Right atrium auricular region (tissue), 2 donors: ENCODE data around the gene SALL3. TPM values are rescaled to one million over a fixed set of nuclear protein-coding genes. Genes with fewer than 3 reads are reported as not detected.

Experiments
- DNase-seq: peaks from one replicate; pipeline ENCODE4 v3.0.0-alpha.2; 2019; ENCODE audit warnings: low spot score
- H3K27ac ChIP-seq, 2 donors: fragments of 200-600 bp; sonication (generic); 1 replicate in 1 of 2; 2 replicates in 1 of 2; pipeline ENCODE4 v1.5.1; 2016 to 2019
- H3K27me3 ChIP-seq, 2 donors: fragments of 200-600 bp; sonication (generic); one replicate each; pipeline versions ENCODE4 v1.5.1 to v1.6.0; 2017 to 2019
- H3K36me3 ChIP-seq: fragments of 200-600 bp; sonication (generic); one replicate; pipeline ENCODE4 v1.5.1; 2016
- H3K4me1 ChIP-seq, 2 donors: fragments of 200-600 bp; sonication (generic); one replicate each; pipeline versions ENCODE4 v1.5.1 to v1.6.0; 2017 to 2019
- H3K4me3 ChIP-seq, 2 donors: fragments of 200-600 bp; sonication (generic); 1 replicate in 1 of 2; 2 replicates in 1 of 2; pipeline ENCODE4 v1.5.1; 2017 to 2019; ENCODE audit warnings: mild to moderate bottlenecking in 1 of 2, moderate library complexity in 1 of 2
- H3K9me3 ChIP-seq, 2 donors: fragments of 200-600 bp; sonication (generic); one replicate each; pipeline ENCODE4 v1.5.1; 2019
- total RNA-seq, 2 donors: library from RNA; depleted of rRNA; stranded (reverse); fragments of >200 nt; gene quantifications; one replicate each; pipeline ENCODE4 v1.1.0, GENCODE V29; 2016
- TF ChIP-seq, protein P1 (sequence below), 2 donors: fragments of 200-600 bp; sonication (generic); IDR thresholded peaks; one replicate each; pipeline ENCODE4 v1.5.1; 2019; ENCODE audit warnings: antibody characterized with exemption in 2 of 2

SALL3 gene
- total RNA-seq, 2 donors from 2014 or later: 1.5 to 2.5 TPM

DNA sequence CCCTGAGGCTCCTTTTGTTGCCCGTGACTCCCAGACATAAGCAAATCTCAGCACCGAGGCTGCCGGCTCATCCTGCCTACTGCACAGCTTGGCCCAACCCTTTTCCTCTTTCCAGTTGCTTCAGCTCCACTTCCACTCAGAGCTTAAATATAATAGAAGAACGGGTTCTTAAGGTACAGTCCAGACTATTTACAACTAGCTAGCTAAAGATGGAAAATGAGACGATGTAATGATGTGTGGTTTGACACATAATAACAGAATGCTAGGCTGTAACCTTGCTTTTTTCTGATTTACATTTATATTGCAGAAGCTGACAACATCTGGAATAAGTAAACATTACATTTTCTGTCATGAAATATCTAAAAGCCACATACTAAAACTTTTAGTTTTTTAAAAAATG, 62.7 kb downstream of the SALL3 start:
- TF ChIP-seq, protein P1, sequence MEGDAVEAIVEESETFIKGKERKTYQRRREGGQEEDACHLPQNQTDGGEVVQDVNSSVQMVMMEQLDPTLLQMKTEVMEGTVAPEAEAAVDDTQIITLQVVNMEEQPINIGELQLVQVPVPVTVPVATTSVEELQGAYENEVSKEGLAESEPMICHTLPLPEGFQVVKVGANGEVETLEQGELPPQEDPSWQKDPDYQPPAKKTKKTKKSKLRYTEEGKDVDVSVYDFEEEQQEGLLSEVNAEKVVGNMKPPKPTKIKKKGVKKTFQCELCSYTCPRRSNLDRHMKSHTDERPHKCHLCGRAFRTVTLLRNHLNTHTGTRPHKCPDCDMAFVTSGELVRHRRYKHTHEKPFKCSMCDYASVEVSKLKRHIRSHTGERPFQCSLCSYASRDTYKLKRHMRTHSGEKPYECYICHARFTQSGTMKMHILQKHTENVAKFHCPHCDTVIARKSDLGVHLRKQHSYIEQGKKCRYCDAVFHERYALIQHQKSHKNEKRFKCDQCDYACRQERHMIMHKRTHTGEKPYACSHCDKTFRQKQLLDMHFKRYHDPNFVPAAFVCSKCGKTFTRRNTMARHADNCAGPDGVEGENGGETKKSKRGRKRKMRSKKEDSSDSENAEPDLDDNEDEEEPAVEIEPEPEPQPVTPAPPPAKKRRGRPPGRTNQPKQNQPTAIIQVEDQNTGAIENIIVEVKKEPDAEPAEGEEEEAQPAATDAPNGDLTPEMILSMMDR (IDR thresholded peaks at IDR 0.05): no peak
- Histone ChIP-seq H3K4me3 (no peak overlapping the region), H3K36me3 (no peaks in the 10 kb centered on the region), H3K4me1 (no peaks in the 10 kb centered on the region), H3K27ac (no peak overlapping the region), H3K27me3 (peaks cover 0 to 4% of the 10 kb centered on the region in 2 donors), H3K9me3 (no peaks in the 10 kb centered on the region)
- no peak for DNase-seq

GRCh38 chr18:79043288-79043687, 63.7 kb downstream of the SALL3 start:
- TF ChIP-seq, protein P1 (IDR thresholded peaks at IDR 0.05): no peak
- peaks cover 0 to 4% of the 10 kb centered on the region in 2 donors for H3K27me3 ChIP-seq
- no peak for DNase-seq

DNA sequence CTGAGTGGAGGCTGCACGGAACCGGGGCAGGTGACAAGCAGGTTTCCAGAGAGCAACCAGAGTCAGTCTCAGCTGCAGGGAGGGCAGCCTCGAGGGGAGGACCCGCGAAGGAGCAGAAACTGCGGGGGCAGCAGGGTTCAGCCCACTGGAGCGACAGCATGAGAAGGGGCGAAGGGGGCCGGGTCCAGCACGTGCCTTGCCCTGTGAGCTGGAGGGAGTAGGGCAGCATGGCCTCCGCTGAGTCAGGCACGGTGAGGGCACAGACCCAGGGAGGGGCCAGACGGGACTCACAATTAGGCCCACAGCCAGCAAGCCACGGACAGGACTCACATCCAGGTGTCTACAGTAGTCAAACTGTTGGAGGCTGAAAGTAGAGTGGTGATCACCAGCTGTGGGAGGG, 66.9 kb downstream of the SALL3 start:
- no peak for DNase-seq
- no peaks in the 10 kb centered on the region for H3K9me3 ChIP-seq
- H3K4me1 ChIP-seq: no peaks in the 10 kb centered on the region
- no peak overlapping the region for H3K4me3 ChIP-seq
- H3K27me3 ChIP-seq: peaks cover 0 to 4% of the 10 kb centered on the region in 2 donors
- TF ChIP-seq, protein P1 (IDR thresholded peaks at IDR 0.05): no peak
- H3K27ac ChIP-seq: no peak overlapping the region
- H3K36me3 ChIP-seq: no peaks in the 10 kb centered on the region

More at GRCh38 chr18:79043288-79043687, 63.7 kb downstream of the SALL3 start:
- no peak overlapping the region for H3K4me3 ChIP-seq
- H3K27ac ChIP-seq: no peak overlapping the region
- H3K4me1 ChIP-seq: no peaks in the 10 kb centered on the region
- H3K36me3 ChIP-seq: no peaks in the 10 kb centered on the region
- H3K9me3 ChIP-seq: no peaks in the 10 kb centered on the region

GRCh38 chr18:79047556-79048244, 68.1 kb downstream of the SALL3 start:
- Histone ChIP-seq H3K4me1 (no peaks in the 10 kb centered on the region), H3K27me3 (peaks cover 0 to 4% of the 10 kb centered on the region in 2 donors), H3K4me3 (no peak overlapping the region), H3K36me3 (no peaks in the 10 kb centered on the region), H3K27ac (no peak overlapping the region), H3K9me3 (no peaks in the 10 kb centered on the region)
- DNase-seq: no peak
- TF ChIP-seq, protein P1 (IDR thresholded peaks at IDR 0.05): no peak

DNA sequence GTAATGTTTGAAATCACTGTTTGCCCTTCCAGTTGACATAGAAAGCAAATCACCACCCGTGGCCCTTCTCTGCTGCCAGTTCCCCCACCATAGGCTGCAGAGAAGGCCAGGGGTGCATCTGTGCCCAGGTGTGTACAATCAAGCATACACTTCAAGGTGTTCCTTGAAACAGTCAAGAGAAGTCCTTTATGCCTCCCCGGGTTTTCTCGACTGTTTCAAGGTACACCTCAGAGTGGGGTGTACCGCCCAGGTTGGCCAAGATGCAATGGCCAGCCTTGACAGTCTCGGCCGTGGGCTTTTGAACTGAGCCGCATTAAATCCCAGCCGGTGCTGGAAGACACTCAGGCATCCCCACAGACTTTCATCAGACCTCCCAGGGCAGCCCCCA, 68.6 kb downstream of the SALL3 start:
- H3K36me3 ChIP-seq: no peaks in the 10 kb centered on the region
- no peaks in the 10 kb centered on the region for H3K9me3 ChIP-seq
- DNase-seq: no peak
- peaks cover 0 to 4% of the 10 kb centered on the region in 2 donors for H3K27me3 ChIP-seq
- no peaks in the 10 kb centered on the region for H3K4me1 ChIP-seq
- TF ChIP-seq, protein P1 (IDR thresholded peaks at IDR 0.05): no peak
- H3K4me3 ChIP-seq: no peak overlapping the region
- H3K27ac ChIP-seq: no peak overlapping the region

- no peak for DNase-seq
- TF ChIP-seq, protein P1 (IDR thresholded peaks at IDR 0.05): no peak
- no peak overlapping the region for H3K27ac ChIP-seq
- no peaks in the 10 kb centered on the region for H3K4me1 ChIP-seq
- H3K9me3 ChIP-seq: no peaks in the 10 kb centered on the region
- H3K27me3 ChIP-seq: no peaks in the 10 kb centered on the region
- H3K36me3 ChIP-seq: no peaks in the 10 kb centered on the region
- H3K4me3 ChIP-seq: no peak overlapping the region
These were observed 69.9 kb downstream of the SALL3 start for GRCh38 chr18:79049506-79049905.
